Cardiac septum (tissue), 1 donor: ENCODE results near the gene SMIM12. TPM values are rescaled to one million over a fixed set of nuclear protein-coding genes. Genes with fewer than 3 reads are reported as not detected.

ENCODE experiments used
- DNase-seq: peaks from one replicate; pipeline ENCODE4 v3.0.0-alpha.2; 2020; ENCODE audit warnings: low spot score
- intact Hi-C: fragments of 100-400 bp; cut with DNase I; formaldehyde crosslinking; loops from one replicate; pipeline ENCODE4 v1.14.0; 2022
- long read RNA-seq: library from polyadenylated mRNA; unstranded; transcript quantifications from one replicate; pipeline ENCODE4 v2.0.0, GENCODE V29; 2021
- total RNA-seq: library from RNA; stranded (reverse); fragmentation: NEBNext Ultra II Directional; extraction: Animal tissue kit (Norgen Biotek cat#: 25700); gene quantifications from one replicate; pipeline ENCODE4 v1.2.1, GENCODE V29; 2021
- donor health status: DM: no; HTN: no; CAD: no.

SMIM12 gene, protein sequence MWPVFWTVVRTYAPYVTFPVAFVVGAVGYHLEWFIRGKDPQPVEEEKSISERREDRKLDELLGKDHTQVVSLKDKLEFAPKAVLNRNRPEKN
- 49.4 TPM for total RNA-seq
- long read RNA-seq, transcript SMIM12-206 (2 exons, 3,454 nt) = major isoform, 44 of 56 reads
- long read RNA-seq, partial matches to known transcripts = 0 of 56 reads
- long read RNA-seq, other reads (novel, unspliced or antisense) = 11 of 56 reads

DNA sequence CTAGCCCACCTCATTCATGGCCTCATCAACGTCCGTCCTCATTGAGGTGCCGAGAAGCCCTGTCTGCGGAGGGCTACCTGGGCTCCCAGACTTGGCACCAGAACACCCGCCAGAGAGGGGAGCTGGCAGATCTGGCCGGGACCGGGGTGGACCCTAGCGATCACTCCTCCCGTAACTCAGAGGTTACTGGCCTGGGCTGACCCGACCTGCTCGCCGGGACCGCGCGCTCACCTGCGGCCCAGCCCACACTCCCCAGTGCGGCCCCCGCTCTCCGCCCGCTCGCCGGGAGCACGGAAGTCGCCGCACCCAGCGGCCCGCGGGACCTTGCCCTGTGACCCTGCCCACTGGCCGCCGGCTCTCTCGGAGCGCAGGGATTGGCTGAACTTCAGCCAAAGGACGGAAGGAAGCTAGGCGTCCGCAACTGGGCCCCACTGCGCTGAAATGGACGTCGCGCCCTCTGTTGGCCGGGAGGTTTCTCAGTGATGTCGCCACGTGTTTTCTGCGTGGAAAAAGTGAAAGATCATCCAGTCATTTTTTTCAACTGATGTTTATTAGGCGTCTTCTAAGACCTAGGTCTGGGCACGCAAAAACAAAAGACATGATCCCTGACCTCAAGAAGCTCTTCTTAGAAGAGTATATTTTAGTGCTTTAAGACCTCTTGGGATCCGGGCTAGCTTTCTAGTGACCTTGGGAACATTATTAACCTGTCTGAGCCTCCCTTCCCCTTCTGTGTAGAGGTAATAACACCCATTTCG lies at the start of gene SMIM12:
Gene SMIM12 (minus strand): TSS at position 304 of the 755 bp plus-strand sequence. CDS start 3,772 bp downstream, outside the sequence.
- intact Hi-C loops = loop anchor here (10.0 kb wide), 3 partner anchors 125 to 435 kb away; partner anchors contain the start of gene TMEM35B
- peak; percentile 97 for DNase-seq

DNA sequence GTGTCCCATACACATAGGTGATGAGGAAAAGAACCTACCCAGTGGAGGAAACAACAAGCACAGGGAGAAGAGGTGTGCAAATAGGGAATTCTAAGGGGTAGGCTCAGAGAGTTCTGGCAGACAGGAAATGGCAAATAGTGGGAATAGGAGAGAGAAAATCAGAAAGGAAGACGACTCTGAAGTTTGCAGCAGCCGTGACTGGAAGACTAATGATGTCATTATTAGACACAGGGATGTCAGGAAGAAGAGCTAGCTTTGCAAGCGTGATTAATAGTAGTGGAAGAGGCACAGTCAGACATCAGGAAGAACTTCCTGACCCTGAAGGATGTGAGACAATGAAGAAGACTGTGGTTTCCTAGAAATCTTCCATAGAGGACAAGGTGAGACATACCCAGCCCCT lies 48.8 kb upstream of the SMIM12 start:
- intact Hi-C loops = no loop called here
- DNase-seq = no peak

DNA sequence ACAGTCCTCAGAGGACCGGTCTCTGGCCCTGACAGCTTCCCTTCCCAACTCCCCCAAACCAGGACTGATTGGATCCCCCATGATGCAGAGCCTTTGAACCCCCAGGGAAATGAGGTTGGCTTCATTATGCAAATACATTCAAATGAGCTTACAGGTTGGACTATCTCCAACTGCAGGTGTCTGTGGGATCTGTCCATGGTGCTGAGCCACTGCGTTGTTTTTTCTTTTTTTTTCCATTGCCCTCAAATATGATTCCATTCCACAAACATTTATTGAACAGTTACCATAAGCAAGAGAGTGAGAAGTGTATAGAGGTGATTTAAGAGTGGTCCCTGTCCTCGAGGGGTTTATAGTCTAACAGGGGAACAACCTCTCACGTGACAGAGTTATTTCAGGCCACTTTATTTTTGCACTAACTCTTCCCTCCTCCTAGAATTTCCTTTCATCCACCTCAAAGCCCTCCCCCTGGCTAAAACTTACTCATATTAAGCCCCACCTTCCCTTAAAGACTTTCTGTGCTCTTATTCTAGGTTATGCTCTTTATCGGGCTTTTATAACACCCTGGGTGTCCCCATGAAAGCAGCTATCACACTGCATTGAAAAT lies 48.0 kb upstream of the SMIM12 start:
- no peak for DNase-seq
- intact Hi-C loops = no loop called here

GRCh38 chr1:34906756-34907155 lies 47.2 kb upstream of the SMIM12 start:
- intact Hi-C loops = no loop called here

GRCh38 chr1:34906222-34906621 lies 46.7 kb upstream of the SMIM12 start:
- intact Hi-C loops = no loop called here
- DNase-seq = no peak

More at GRCh38 chr1:34906756-34907155, 47.2 kb upstream of the SMIM12 start:
- DNase-seq = no peak

GRCh38 chr1:34905098-34905459 lies 45.5 kb upstream of the SMIM12 start:
- intact Hi-C loops = no loop called here
- DNase-seq = no peak

DNA sequence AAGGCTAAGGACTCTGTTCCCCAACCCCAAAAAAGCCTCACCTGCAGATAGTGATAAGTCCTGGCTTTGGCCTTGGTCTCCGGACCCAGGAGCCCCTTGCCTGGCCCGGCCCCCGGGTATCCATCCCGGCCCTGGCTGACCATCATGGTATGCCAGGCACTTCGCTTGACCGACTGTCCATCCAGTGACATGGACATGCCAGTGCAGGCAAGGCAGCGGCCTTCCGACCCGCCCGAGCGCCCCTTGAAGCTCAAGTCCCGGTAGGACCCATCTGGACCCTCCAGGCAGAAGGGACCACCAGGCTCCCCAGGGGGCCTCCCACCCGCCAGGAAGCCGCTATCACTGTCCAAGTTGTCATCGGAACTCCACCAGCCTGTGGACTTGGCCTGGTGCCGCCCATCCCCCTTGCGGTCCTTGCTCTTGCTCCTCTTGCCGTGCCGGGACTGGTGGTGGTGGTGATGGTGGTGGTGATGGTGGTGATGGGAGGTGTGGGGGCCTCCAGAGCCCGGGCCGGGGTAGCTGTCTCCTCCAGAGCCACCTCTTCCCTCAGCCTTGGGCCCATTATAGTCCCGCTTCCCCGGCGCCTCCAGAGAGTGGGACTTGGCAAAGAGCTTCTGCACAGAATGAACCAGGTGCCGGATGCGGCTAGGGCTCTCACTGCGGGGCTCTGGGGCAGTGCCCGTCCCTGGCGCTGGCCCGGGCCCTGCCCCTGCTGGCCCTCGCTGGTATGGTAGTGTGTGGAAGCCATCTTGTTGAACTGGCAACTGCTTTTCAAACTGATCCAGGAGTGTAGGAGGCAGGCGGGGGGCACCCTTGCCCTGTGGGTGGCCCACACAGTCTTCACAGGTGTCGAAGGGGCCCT lies 44.9 kb upstream of the SMIM12 start:
- no peak for DNase-seq
- intact Hi-C loops = no loop called here

GRCh38 chr1:34901919-34902318 lies 42.4 kb upstream of the SMIM12 start:
- intact Hi-C loops = no loop called here
- no peak for DNase-seq

- no peak for DNase-seq
- intact Hi-C loops = no loop called here
Observed at GRCh38 chr1:34900775-34901502, 41.4 kb upstream of the SMIM12 start.

DNA sequence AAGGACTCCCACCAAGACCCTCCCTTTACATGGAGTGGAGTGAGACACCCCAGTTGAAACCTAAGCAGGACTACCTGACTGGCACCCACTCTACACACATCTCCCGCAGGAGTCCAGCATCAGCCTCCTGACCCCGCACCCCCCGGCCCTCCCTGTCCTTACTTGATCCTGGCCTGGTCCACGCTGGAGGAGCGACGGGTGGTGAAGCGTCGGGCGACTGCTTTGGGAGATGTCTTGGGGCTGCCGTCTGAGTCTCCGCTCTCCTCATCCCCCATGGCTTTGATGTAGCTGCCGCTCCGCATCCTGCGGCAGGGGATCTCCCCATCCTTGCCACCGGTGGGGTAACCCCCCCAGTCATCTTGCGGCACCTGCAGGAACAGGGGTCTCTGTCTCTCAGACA lies 40.4 kb upstream of the SMIM12 start:
- no peak for DNase-seq
- intact Hi-C loops = no loop called here

GRCh38 chr1:34899471-34899870 lies 39.9 kb upstream of the SMIM12 start:
- intact Hi-C loops = no loop called here

GRCh38 chr1:34898330-34898761 lies 38.8 kb upstream of the SMIM12 start:
- intact Hi-C loops = no loop called here

More at GRCh38 chr1:34899471-34899870, 39.9 kb upstream of the SMIM12 start:
- DNase-seq = no peak

DNA sequence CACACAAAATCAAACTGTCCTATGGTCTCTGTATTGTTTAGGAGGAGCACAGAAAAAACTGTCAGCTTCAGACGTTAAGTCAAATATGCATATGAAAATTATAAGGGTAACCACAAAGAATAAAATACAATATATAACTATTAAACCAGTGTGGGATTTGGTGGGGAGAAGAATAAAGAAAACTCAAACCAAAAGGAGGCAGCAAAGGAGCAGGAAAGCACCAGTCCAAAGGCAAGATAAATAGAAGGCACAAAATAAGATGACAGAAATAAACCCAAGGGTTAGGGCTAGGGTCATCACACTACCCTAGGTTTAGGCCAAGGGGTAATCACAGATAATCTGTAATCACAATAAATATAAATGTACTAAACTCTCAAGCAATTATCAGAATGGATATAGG lies 37.1 kb upstream of the SMIM12 start:
- no peak for DNase-seq
- intact Hi-C loops = no loop called here

More at GRCh38 chr1:34898330-34898761, 38.8 kb upstream of the SMIM12 start:
- no peak for DNase-seq

GRCh38 chr1:34889705-34890104 lies 30.2 kb upstream of the SMIM12 start:
- DNase-seq = no peak
- intact Hi-C loops = no loop called here

GRCh38 chr1:34887593-34887992 lies 28.0 kb upstream of the SMIM12 start:
- no peak for DNase-seq
- intact Hi-C loops = no loop called here

DNA sequence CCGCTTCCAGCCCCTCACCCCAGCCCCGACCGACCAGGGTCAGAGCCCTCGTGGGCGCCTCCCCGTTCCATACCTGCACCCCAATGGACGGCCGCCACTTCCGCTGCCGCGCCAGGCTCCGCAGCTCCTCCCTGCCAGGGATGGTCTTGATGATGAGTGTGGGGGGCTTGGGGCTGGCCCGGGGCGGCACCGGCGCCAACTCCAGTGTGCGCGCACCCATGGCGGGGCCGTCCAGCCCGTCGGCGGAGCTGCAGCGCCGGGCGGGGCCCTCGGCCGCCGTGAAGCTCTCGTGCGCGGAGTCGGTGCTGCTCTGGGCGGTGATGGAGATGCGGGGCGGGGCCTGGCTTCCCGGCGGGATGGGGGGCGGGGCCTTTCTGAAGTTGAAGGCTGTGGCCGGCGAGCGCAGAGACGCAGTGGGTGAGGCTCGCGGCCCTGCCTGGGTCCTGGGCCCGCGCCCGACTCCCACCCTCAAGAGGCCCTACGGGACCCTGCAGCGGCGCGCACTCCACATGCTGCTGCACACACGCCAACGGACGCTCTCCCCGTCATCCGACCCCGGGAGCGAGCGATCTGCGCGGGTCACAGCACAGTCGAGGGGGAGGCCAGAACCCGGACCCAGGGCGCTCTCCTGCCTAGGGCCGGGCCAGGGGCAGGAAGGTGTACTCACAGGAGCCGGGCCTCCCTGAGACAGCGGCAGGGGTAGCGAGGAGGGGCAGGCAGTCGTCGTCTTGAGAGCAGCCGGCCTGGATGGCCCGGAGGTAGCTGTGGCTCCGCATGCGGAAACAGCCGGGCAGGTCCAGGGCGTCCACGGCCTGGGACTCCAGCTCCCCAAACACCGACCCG lies 26.1 kb upstream of the SMIM12 start:
- intact Hi-C loops = no loop called here
- DNase-seq = no peak

DNA sequence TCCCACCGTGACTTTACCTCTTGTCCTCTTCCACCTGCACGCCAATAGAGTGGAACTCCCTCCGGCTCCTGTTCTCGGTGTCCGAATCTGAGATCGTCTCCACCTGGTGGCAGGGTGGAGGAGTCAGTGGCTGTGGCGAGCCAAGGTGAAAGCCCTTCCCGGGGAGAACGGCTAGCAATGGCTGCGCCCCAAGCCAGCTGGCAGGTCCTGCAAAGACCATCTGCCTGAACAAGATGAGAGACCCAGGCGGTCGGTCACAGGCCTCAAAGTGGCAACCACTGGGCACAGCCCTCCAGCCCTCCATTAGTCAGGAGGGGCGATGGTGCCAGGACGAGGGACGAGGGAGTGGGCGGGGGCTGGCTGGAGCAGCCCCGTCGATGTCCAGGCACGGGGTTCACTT lies 25.4 kb upstream of the SMIM12 start:
- intact Hi-C loops = no loop called here
- no peak for DNase-seq

DNA sequence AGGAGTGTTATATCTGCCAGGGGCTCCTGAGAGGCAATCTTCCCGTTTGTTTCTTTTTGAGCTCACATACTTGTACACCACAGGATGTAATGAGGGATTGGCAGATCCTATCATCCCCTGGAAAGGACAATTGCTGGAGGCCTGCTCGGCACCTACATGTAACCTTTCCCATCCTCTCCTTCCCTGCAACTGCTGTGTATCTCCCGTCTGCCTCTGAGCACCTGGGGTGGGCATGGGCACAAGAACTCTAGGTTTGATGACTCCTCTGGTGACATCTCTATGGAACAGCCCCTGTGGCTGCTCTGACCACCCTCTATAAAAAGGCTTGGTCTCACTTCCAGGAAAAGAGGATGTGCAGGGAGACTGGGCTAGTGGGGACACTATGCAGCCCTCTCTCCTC lies 25.0 kb upstream of the SMIM12 start:
- intact Hi-C loops = no loop called here
- DNase-seq = no peak
